Tongue (tissue), 2 donors: Measurements from ENCODE around the gene SPECC1. TPM values are rescaled to one million over a fixed set of nuclear protein-coding genes. Genes with fewer than 3 reads are reported as not detected.
"Not testable (repeated sequence)": the region's sequence is repeated elsewhere in the genome, so short reads cannot be mapped to it uniquely, and the experiment has no call there.

Experiments used
- DNase-seq: peaks from one replicate; pipeline ENCODE4 v3.0.0-alpha.2; 2015
- total RNA-seq: library from RNA; depleted of rRNA; stranded (reverse); fragments of >200 nt; gene quantifications from one replicate; pipeline ENCODE4 v1.2.3, GENCODE V29; 2014

The SPECC1 gene
- total RNA-seq, result 23.1 TPM

- peak; percentile 11 for DNase-seq
These were observed at the start of gene SPECC1 for GRCh38 chr17:20009302-20010098. Gene SPECC1 (plus strand): TSS chr17:20009359. CDS start chr17:20096652, 87,293 bp downstream.

- not testable (repeated sequence) for DNase-seq
These were observed 46.2 kb upstream of the SPECC1 start for GRCh38 chr17:19962954-19963353.

- DNase-seq, result no peak
These were observed 36.0 kb upstream of the SPECC1 start for GRCh38 chr17:19973156-19973555.

GRCh38 chr17:19975601-19976000, 33.6 kb upstream of the SPECC1 start:
- no peak for DNase-seq

- DNase-seq, result peak; percentile 96
These were observed 31.6 kb upstream of the SPECC1 start, which contains the start of gene AKAP10 for GRCh38 chr17:19977293-19978208. Gene AKAP10 (minus strand): TSS chr17:19977828. CDS start chr17:19977679, 149 bp downstream.

GRCh38 chr17:19978209-19978802, 30.9 kb upstream of the SPECC1 start:
- no peak for DNase-seq

GRCh38 chr17:19978805-19979211, 30.4 kb upstream of the SPECC1 start:
- no peak for DNase-seq

- peak; percentile 20 for DNase-seq
These were observed 29.0 kb upstream of the SPECC1 start for GRCh38 chr17:19979917-19980770.

- DNase-seq, result no peak
These were observed 22.0 kb upstream of the SPECC1 start for GRCh38 chr17:19986941-19987861.

- DNase-seq, result no peak
These were observed 21.3 kb upstream of the SPECC1 start for GRCh38 chr17:19987897-19988296.

- no peak for DNase-seq
These were observed 17.8 kb upstream of the SPECC1 start for GRCh38 chr17:19991252-19991885.

GRCh38 chr17:19992803-19993713, 16.1 kb upstream of the SPECC1 start:
- peak; percentile 96 for DNase-seq

GRCh38 chr17:19996086-19996485, 13.1 kb upstream of the SPECC1 start:
- DNase-seq, result no peak

- DNase-seq, result peak; percentile 41
These were observed 12.7 kb upstream of the SPECC1 start for GRCh38 chr17:19996502-19996901.

GRCh38 chr17:20008242-20009051, 712 bp upstream of the SPECC1 start:
- DNase-seq, result peak; percentile 11

GRCh38 chr17:20009052-20009301, 182 bp upstream of the SPECC1 start:
- peak; percentile 79 for DNase-seq

- DNase-seq, result peak; percentile 77
These were observed 1.1 kb downstream of the SPECC1 start for GRCh38 chr17:20010099-20010863.
